ENCODE results near the gene AQP7. TPM values are rescaled to one million over a fixed set of nuclear protein-coding genes. Genes with fewer than 3 reads are reported as not detected.

Gene AQP7
- total and polyA plus RNA-seq, 9 of the 15 experiments (the other 6 are each of a cell fraction or from before 2014, with no cell fraction given) = 0.04 to 0.53 (median 0.07) TPM; not detected in 4

Small RNA genes within 50 kb of the gene (small RNA-seq; reads per million reads assigned to genes)
- gene AL356218.2 (not detected), gene RF00019 (not detected)

Other genes with a start within 250 kb of the AQP7 start
Only the 7 nearest of the 8 such genes appear.
- gene SPINK4, start 162.4 kb downstream of the AQP7 start, total RNA-seq (2014; rRNA removed) = not detected in 2 replicates
- 1.1 and 1.6 TPM in 2 replicates for gene SPINK4, start 162.4 kb downstream of the AQP7 start, total RNA-seq (2014; rRNA removed; fragmentation: Illumina TruSeq; extraction: Trizol)
- not detected in 2 replicates for gene SPINK4, start 162.4 kb downstream of the AQP7 start, total RNA-seq (2015; rRNA removed; fragmentation: Illumina TruSeq; extraction: Trizol)
- 0.80 TPM in 1 of 2 replicates, not detected in the other for gene SPINK4, start 162.4 kb downstream of the AQP7 start, total RNA-seq (2021)
- gene SPINK4, start 162.4 kb downstream of the AQP7 start, polyA plus RNA-seq (2011; rRNA removed) = 0.74 and 1.1 TPM in 2 replicates
- 2.0 and 2.1 TPM in 2 replicates for gene SPINK4, start 162.4 kb downstream of the AQP7 start, polyA plus RNA-seq (2014; fragmentation: Illumina TruSeq; extraction: Trizol)
- 1 to 10 TPM; 3.9 to 5.5 TPM for gene SPINK4, start 162.4 kb downstream of the AQP7 start, polyA plus RNA-seq (2014; fragmentation: Nextera tagmentation; extraction: Ambion mirVana)
- 2.1 and 5.1 TPM in 2 replicates for gene SPINK4, start 162.4 kb downstream of the AQP7 start, polyA plus RNA-seq (2014; rRNA removed)
- 76.1 and 106 TPM in 2 replicates for gene BAG1, start 137.9 kb downstream of the AQP7 start, total RNA-seq (2014; rRNA removed)
- gene BAG1, start 137.9 kb downstream of the AQP7 start, total RNA-seq (2014; rRNA removed; fragmentation: Illumina TruSeq; extraction: Trizol) = 56.0 and 57.6 TPM in 2 replicates
- 56.0 and 59.2 TPM in 2 replicates for gene BAG1, start 137.9 kb downstream of the AQP7 start, total RNA-seq (2015; rRNA removed; fragmentation: Illumina TruSeq; extraction: Trizol)
- 86.6 and 94.5 TPM in 2 replicates for gene BAG1, start 137.9 kb downstream of the AQP7 start, total RNA-seq (2021)
- gene BAG1, start 137.9 kb downstream of the AQP7 start, polyA plus RNA-seq (2011; rRNA removed) = 30.3 and 46.1 TPM in 2 replicates
- gene BAG1, start 137.9 kb downstream of the AQP7 start, polyA plus RNA-seq (2014; fragmentation: Illumina TruSeq; extraction: Trizol) = 56.9 and 60.0 TPM in 2 replicates
- 10 to 100 TPM in 1 of 2 experiments, 1 to 10 TPM in 1; 9.7 to 10.0 TPM for gene BAG1, start 137.9 kb downstream of the AQP7 start, polyA plus RNA-seq (2014; fragmentation: Nextera tagmentation; extraction: Ambion mirVana)
- gene BAG1, start 137.9 kb downstream of the AQP7 start, polyA plus RNA-seq (2014; rRNA removed) = 103 and 120 TPM in 2 replicates
- 34.2 and 42.8 TPM in 2 replicates for gene CHMP5, start 137.5 kb downstream of the AQP7 start, total RNA-seq (2014; rRNA removed)
- 59.9 and 71.6 TPM in 2 replicates for gene CHMP5, start 137.5 kb downstream of the AQP7 start, total RNA-seq (2014; rRNA removed; fragmentation: Illumina TruSeq; extraction: Trizol)
- gene CHMP5, start 137.5 kb downstream of the AQP7 start, total RNA-seq (2015; rRNA removed; fragmentation: Illumina TruSeq; extraction: Trizol) = 33.8 and 36.5 TPM in 2 replicates
- gene CHMP5, start 137.5 kb downstream of the AQP7 start, total RNA-seq (2021) = 36.0 and 39.3 TPM in 2 replicates
- gene CHMP5, start 137.5 kb downstream of the AQP7 start, polyA plus RNA-seq (2011; rRNA removed) = 53.3 and 67.2 TPM in 2 replicates
- 50.9 and 53.0 TPM in 2 replicates for gene CHMP5, start 137.5 kb downstream of the AQP7 start, polyA plus RNA-seq (2014; fragmentation: Illumina TruSeq; extraction: Trizol)
- gene CHMP5, start 137.5 kb downstream of the AQP7 start, polyA plus RNA-seq (2014; fragmentation: Nextera tagmentation; extraction: Ambion mirVana) = 100 to 1,000 TPM in 1 of 2 experiments, 10 to 100 TPM in 1; 99.5 to 105 TPM
- gene CHMP5, start 137.5 kb downstream of the AQP7 start, polyA plus RNA-seq (2014; rRNA removed) = 53.0 and 54.9 TPM in 2 replicates
- 22.1 and 23.8 TPM in 2 replicates for gene NFX1, start 112.1 kb downstream of the AQP7 start, total RNA-seq (2014; rRNA removed)
- 26.3 and 28.7 TPM in 2 replicates for gene NFX1, start 112.1 kb downstream of the AQP7 start, total RNA-seq (2014; rRNA removed; fragmentation: Illumina TruSeq; extraction: Trizol)
- gene NFX1, start 112.1 kb downstream of the AQP7 start, total RNA-seq (2015; rRNA removed; fragmentation: Illumina TruSeq; extraction: Trizol) = 24.8 and 26.8 TPM in 2 replicates
- gene NFX1, start 112.1 kb downstream of the AQP7 start, total RNA-seq (2021) = 29.9 and 30.8 TPM in 2 replicates
- 36.5 and 38.9 TPM in 2 replicates for gene NFX1, start 112.1 kb downstream of the AQP7 start, polyA plus RNA-seq (2011; rRNA removed)
- 32.7 and 38.5 TPM in 2 replicates for gene NFX1, start 112.1 kb downstream of the AQP7 start, polyA plus RNA-seq (2014; fragmentation: Illumina TruSeq; extraction: Trizol)
- 10 to 100 TPM in 1 of 2 experiments, 1 to 10 TPM in 1; 8.8 to 32.5 TPM for gene NFX1, start 112.1 kb downstream of the AQP7 start, polyA plus RNA-seq (2014; fragmentation: Nextera tagmentation; extraction: Ambion mirVana)
- gene NFX1, start 112.1 kb downstream of the AQP7 start, polyA plus RNA-seq (2014; rRNA removed) = 24.0 TPM in 2 replicates
- 17.6 and 26.9 TPM in 2 replicates for gene AQP3, start 45.0 kb upstream of the AQP7 start, total RNA-seq (2014; rRNA removed)
- 11.1 and 12.8 TPM in 2 replicates for gene AQP3, start 45.0 kb upstream of the AQP7 start, total RNA-seq (2014; rRNA removed; fragmentation: Illumina TruSeq; extraction: Trizol)
- gene AQP3, start 45.0 kb upstream of the AQP7 start, total RNA-seq (2015; rRNA removed; fragmentation: Illumina TruSeq; extraction: Trizol) = 13.3 and 15.1 TPM in 2 replicates
- 25.5 and 27.1 TPM in 2 replicates for gene AQP3, start 45.0 kb upstream of the AQP7 start, total RNA-seq (2021)
- 25.8 and 31.5 TPM in 2 replicates for gene AQP3, start 45.0 kb upstream of the AQP7 start, polyA plus RNA-seq (2011; rRNA removed)
- gene AQP3, start 45.0 kb upstream of the AQP7 start, polyA plus RNA-seq (2014; fragmentation: Illumina TruSeq; extraction: Trizol) = 25.0 and 30.0 TPM in 2 replicates
- gene AQP3, start 45.0 kb upstream of the AQP7 start, polyA plus RNA-seq (2014; fragmentation: Nextera tagmentation; extraction: Ambion mirVana) = 1 to 10 TPM; 4.2 to 6.0 TPM
- gene AQP3, start 45.0 kb upstream of the AQP7 start, polyA plus RNA-seq (2014; rRNA removed) = 25.3 and 29.9 TPM in 2 replicates
- 23.0 and 37.0 TPM in 2 replicates for gene NOL6, start 71.4 kb upstream of the AQP7 start, total RNA-seq (2014; rRNA removed)
- gene NOL6, start 71.4 kb upstream of the AQP7 start, total RNA-seq (2014; rRNA removed; fragmentation: Illumina TruSeq; extraction: Trizol) = 23.0 and 27.0 TPM in 2 replicates
- 29.8 and 31.0 TPM in 2 replicates for gene NOL6, start 71.4 kb upstream of the AQP7 start, total RNA-seq (2015; rRNA removed; fragmentation: Illumina TruSeq; extraction: Trizol)
- gene NOL6, start 71.4 kb upstream of the AQP7 start, total RNA-seq (2021) = 58.9 and 61.1 TPM in 2 replicates
- 23.5 and 42.1 TPM in 2 replicates for gene NOL6, start 71.4 kb upstream of the AQP7 start, polyA plus RNA-seq (2011; rRNA removed)
- gene NOL6, start 71.4 kb upstream of the AQP7 start, polyA plus RNA-seq (2014; fragmentation: Illumina TruSeq; extraction: Trizol) = 49.9 and 51.2 TPM in 2 replicates
- gene NOL6, start 71.4 kb upstream of the AQP7 start, polyA plus RNA-seq (2014; fragmentation: Nextera tagmentation; extraction: Ambion mirVana) = 1 to 10 TPM; 7.7 to 9.4 TPM
- gene NOL6, start 71.4 kb upstream of the AQP7 start, polyA plus RNA-seq (2014; rRNA removed) = 33.5 and 35.0 TPM in 2 replicates
- 1.1 and 1.3 TPM in 2 replicates for gene ANKRD18B, start 121.7 kb upstream of the AQP7 start, total RNA-seq (2014; rRNA removed)
- gene ANKRD18B, start 121.7 kb upstream of the AQP7 start, total RNA-seq (2014; rRNA removed; fragmentation: Illumina TruSeq; extraction: Trizol) = 1.9 and 2.7 TPM in 2 replicates
- 1.7 and 2.0 TPM in 2 replicates for gene ANKRD18B, start 121.7 kb upstream of the AQP7 start, total RNA-seq (2015; rRNA removed; fragmentation: Illumina TruSeq; extraction: Trizol)
- gene ANKRD18B, start 121.7 kb upstream of the AQP7 start, total RNA-seq (2021) = 1.9 and 3.3 TPM in 2 replicates
- gene ANKRD18B, start 121.7 kb upstream of the AQP7 start, polyA plus RNA-seq (2011; rRNA removed) = 1.6 and 1.8 TPM in 2 replicates
- gene ANKRD18B, start 121.7 kb upstream of the AQP7 start, polyA plus RNA-seq (2014; fragmentation: Illumina TruSeq; extraction: Trizol) = 3.3 and 12.6 TPM in 2 replicates
- gene ANKRD18B, start 121.7 kb upstream of the AQP7 start, polyA plus RNA-seq (2014; fragmentation: Nextera tagmentation; extraction: Ambion mirVana) = 1 to 10 TPM in 1 of 2 experiments, under 1 TPM in 1; 0.43 to 1.4 TPM
- gene ANKRD18B, start 121.7 kb upstream of the AQP7 start, polyA plus RNA-seq (2014; rRNA removed) = 0.77 and 1.1 TPM in 2 replicates